Heart left ventricle (tissue), 16 donors: ENCODE results near the gene CFAP97D2. TPM values are rescaled to one million over a fixed set of nuclear protein-coding genes. Genes with fewer than 3 reads are reported as not detected.
"Not testable (repeated sequence)": the region's sequence is repeated elsewhere in the genome, so short reads cannot be mapped to it uniquely, and the experiment has no call there.

ENCODE experiments used
- ATAC-seq, 4 donors: fragments of 200-7000 bp; cut with Tn5 transposase; one replicate each; pipeline ENCODE4 v1.9.1; 2020 to 2022; ENCODE audit warnings: moderate library complexity in 4 of 4, mild to moderate bottlenecking in 3 of 4, moderate number of reproducible peaks in 1 of 4
- DNase-seq, 5 donors: peaks; one replicate each; pipeline ENCODE4 v3.0.0-alpha.2; 2020
- H3K27ac ChIP-seq, 12 donors: fragments of 200-600 bp; sonication (generic) in 4 of 12; one replicate each; pipeline versions ENCODE4 v1.5.0 to v1.8.0; 2016 to 2022; ENCODE audit warnings: mild to moderate bottlenecking in 2 of 12
- H3K27me3 ChIP-seq, 9 donors: fragments of 200-600 bp; sonication (generic) in 2 of 9; one replicate each; pipeline versions ENCODE4 v1.5.1 to v1.8.0; 2016 to 2022; ENCODE audit warnings: mild to moderate bottlenecking in 3 of 9
- H3K36me3 ChIP-seq, 9 donors: fragments of 200-600 bp; sonication (generic) in 2 of 9; one replicate each; pipeline versions ENCODE4 v1.5.0 to v1.8.0; 2018 to 2022; ENCODE audit warnings: mild to moderate bottlenecking in 2 of 9
- H3K4me1 ChIP-seq, 12 donors: fragments of 200-600 bp; sonication (generic) in 4 of 12; one replicate each; pipeline versions ENCODE4 v1.5.0 to v1.8.0; 2016 to 2022; ENCODE audit warnings: mild to moderate bottlenecking in 3 of 12
- H3K4me3 ChIP-seq, 12 donors: fragments of 200-600 bp; sonication (generic) in 4 of 12; one replicate each; pipeline versions ENCODE4 v1.5.0 to v1.8.0; 2017 to 2022; ENCODE audit warnings: mild to moderate bottlenecking in 9 of 12, moderate library complexity in 4 of 12
- H3K9me3 ChIP-seq, 12 donors: fragments of 200-600 bp; sonication (generic) in 4 of 12; one replicate each; pipeline versions ENCODE4 v1.5.0 to v1.8.0; 2016 to 2022; ENCODE audit warnings: mild to moderate bottlenecking in 1 of 12
- POLR2A ChIP-seq, 2 donors: fragments of 450-650 bp; IDR thresholded peaks; one replicate each; pipeline ENCODE4 v1.6.1; 2017; ENCODE audit warnings: antibody characterized with exemption in 2 of 2, mild to moderate bottlenecking in 2 of 2, moderate library complexity in 2 of 2
- WGBS, 4 donors: extraction: QIAGEN DNeasy Blood & Tissue Kit in 2 of 4; methylation state at CpG; one replicate each; pipeline versions ENCODE4 v1.1.5 to v1.1.7; 2013 to 2018; 5-methylcytosine and 5-hydroxymethylcytosine counted together
- intact Hi-C, 10 donors: fragments of 100-400 bp; cut with DNase I; formaldehyde crosslinking; loops; one replicate each; pipeline versions ENCODE4 v1.11.1 to v1.14.2; 2022
- polyA plus RNA-seq, 2 donors: library from polyadenylated mRNA; stranded (reverse); fragments of 200-250 nt; gene quantifications; one replicate each; pipeline ENCODE4 v1.2.3, GENCODE V29; 2013
- total RNA-seq, 9 donors: library from RNA; depleted of rRNA in 2 of 9; stranded (reverse); fragments of >200 nt in 2 of 9; fragmentation: NEBNext Ultra II Directional in 3 of 9; extraction: Animal tissue kit (Norgen Biotek cat#: 25700) in 3 of 9; gene quantifications; one replicate each; pipeline versions ENCODE4 v1.1.0 to v1.2.4, GENCODE V29; 2016 to 2023
- TF ChIP-seq, protein P1 (sequence below), 12 donors: fragments of 200-600 bp; sonication (generic) in 4 of 12; IDR thresholded peaks; one replicate each; pipeline versions ENCODE4 v1.5.0 to v1.8.0; 2018 to 2022; ENCODE audit warnings: antibody characterized with exemption in 12 of 12, mild to moderate bottlenecking in 5 of 12
- donor health status: ischemic (EF 13 %, LVEDD 7.1; RV severe dilation, severe dysfunction).
- donor health status: healthy with polysubstance abuse.
- donor health status: DM: no; HTN: yes; CAD: no.
- donor health status: DM: no; HTN: no; CAD: no.
- donor health status: ischemic (EF 25% LVEDD 6.9; RV normal size, moderate dysfunction).
- donor health status: ischemic (EF 25% LVEDD 5.7; RV mildly dilated, moderate dysfunction).
- donor health status: healthy.
- donor health status: DM: yes; HTN: yes; CAD: no.
- donor health status: ischemic (EF 35%, LVEDD 5.7; RV mildly dilated, moderate dysfunction).
- donor health status: nonischemic (EF 11% LVEDD 7.7; RV severe dilation, severe dysfunction).
- donor health status: DM: yes; HTN: yes; CAD: no.
- donor health status: PGD.
- donor health status: ischemic (EF 29% LVEDD 5.4; RV normal size, mild dysfunction).
- donor health status: nonischemic (EF 23%, LVEDD 6.1; RV moderate dilation, normal function).

CFAP97D2 gene
- total and polyA plus RNA-seq, 11 donors: not detected

DNA sequence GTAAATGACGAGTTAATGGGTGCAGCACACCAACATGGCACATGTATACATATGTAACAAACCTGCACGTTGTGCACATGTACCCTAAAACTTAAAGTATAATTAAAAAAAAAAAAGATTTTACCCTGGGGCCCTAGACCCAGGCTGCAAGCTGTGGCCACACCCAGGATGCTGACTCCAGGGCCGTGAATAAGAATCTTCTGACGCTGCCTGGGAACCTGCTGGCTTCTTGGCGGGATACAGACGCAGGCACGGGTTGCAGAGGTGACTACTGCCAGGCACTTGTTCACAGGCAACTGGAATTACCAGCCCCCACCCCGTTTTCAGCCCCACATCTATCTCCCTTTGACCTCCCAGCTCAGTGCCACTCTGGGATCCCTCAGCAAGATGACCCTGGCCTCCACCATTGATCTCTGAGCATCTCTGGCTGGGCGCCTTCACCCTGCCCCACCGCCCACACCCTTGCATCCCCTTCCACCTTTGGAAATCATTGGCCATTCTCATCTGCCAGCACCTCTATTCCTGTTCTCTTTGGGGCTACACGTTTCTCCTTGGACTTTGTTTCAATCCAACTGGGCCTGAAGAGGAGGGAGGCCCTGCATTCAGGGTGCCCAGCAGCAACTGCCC, 21.1 kb upstream of the CFAP97D2 start:
- intact Hi-C loops: no loop called here
- ATAC-seq (no peak), DNase-seq (no peak)
- H3K4me3 ChIP-seq: no peak overlapping the region
- TF ChIP-seq, protein P1, sequence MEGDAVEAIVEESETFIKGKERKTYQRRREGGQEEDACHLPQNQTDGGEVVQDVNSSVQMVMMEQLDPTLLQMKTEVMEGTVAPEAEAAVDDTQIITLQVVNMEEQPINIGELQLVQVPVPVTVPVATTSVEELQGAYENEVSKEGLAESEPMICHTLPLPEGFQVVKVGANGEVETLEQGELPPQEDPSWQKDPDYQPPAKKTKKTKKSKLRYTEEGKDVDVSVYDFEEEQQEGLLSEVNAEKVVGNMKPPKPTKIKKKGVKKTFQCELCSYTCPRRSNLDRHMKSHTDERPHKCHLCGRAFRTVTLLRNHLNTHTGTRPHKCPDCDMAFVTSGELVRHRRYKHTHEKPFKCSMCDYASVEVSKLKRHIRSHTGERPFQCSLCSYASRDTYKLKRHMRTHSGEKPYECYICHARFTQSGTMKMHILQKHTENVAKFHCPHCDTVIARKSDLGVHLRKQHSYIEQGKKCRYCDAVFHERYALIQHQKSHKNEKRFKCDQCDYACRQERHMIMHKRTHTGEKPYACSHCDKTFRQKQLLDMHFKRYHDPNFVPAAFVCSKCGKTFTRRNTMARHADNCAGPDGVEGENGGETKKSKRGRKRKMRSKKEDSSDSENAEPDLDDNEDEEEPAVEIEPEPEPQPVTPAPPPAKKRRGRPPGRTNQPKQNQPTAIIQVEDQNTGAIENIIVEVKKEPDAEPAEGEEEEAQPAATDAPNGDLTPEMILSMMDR (IDR thresholded peaks at IDR 0.05): no peak
- no peak for TF ChIP-seq POLR2A (IDR thresholded peaks at IDR 0.05)
- no peak overlapping the region for H3K27ac ChIP-seq
- H3K36me3 ChIP-seq: no peaks in the 10 kb centered on the region
- H3K4me1 ChIP-seq: peaks cover 0 to 22% (median 2%) of the 10 kb centered on the region in 12 donors
- no peaks in the 10 kb centered on the region for H3K9me3 ChIP-seq
- H3K27me3 ChIP-seq: peaks cover 0 to 10% (median 0%) of the 10 kb centered on the region in 9 donors
- WGBS, 4 donors: 62 to 80% (median 76%) methylated on average over 10 to 11 of the region's 11 CpGs

DNA sequence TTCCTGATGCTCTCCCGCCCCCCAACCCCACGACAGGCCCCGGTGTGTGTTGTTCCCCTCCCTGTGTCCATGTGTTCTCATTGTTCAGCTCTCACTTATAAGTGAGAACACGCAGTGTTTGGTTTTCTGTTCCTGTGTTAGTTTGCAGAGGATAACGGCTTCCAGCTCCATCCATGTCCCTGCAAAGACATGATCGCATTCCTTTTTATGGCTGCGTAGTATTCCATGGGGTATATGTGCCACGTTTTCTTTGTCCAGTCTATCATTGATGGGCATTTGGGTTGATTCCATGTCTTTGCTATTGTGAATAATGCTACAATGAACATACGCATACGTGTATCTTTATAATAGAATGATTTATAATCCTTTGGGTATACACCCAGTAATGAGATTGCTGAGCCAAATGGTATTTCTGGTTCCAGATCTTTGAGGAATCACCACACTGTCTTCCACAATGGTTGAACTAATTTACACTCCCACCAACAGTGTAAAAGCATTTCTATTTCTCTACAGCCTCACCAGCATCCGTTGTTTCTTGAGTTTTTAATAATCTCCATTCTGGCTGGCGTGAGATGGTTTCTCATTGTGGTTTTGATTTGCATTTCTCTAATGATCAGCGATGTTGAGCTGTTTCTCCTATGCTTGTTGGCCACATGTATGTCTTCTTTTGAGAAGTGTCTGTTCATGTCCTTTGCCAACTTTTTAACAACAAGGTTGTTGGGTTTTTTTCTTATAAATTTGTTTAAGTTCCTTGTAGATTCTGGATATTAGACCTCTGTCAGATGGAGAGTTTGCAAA, 20.0 kb upstream of the CFAP97D2 start:
- DNase-seq, H3K27ac ChIP-seq, H3K9me3 ChIP-seq, intact Hi-C loops, H3K36me3 ChIP-seq, ATAC-seq, H3K4me3 ChIP-seq: not testable (repeated sequence)
- WGBS, 4 donors: 84 to 94% (median 89%) methylated on average over 13 of the region's 13 CpGs
- Histone ChIP-seq H3K27me3 (peaks cover 0 to 17% (median 0%) of the 10 kb centered on the region in 9 donors), H3K4me1 (peaks cover 0 to 23% (median 2%) of the 10 kb centered on the region in 12 donors)

DNA sequence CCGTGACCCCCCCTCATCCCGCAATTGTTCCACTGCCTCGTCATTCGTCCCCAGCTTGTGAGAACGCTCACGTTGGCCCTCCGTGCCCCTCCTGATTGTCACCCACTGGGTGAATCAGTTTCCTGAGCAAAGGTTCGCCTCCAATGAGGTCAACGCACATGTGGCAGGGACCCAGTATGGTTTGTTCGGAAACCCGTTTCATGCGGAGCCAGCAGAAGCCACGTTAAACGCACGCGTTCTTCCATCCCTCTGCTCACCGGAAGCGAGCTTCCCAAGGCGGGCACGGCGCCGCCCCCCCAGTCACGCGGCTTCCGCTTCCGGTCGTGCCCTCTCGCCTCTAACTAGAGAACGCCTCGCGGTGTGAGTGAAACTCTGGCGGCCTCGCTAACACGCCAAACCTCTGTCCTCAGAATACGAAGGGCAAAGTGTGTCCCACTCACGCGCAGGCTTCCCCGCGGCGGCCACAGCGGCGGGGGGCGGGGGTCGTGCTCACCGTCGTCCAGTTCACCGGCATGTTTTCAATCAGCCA, 18.0 kb upstream of the CFAP97D2 start:
- WGBS, 4 donors: 90 to 95% (median 92%) methylated on average over 44 to 47 of the region's 47 CpGs
- H3K4me1 ChIP-seq: peaks cover 0 to 27% (median 4%) of the 10 kb centered on the region in 12 donors
- ATAC-seq: no peak
- H3K36me3 ChIP-seq: no peaks in the 10 kb centered on the region
- no peaks in the 10 kb centered on the region for H3K9me3 ChIP-seq
- no peak overlapping the region for H3K4me3 ChIP-seq
- H3K27me3 ChIP-seq: peaks cover 0 to 19% (median 0%) of the 10 kb centered on the region in 9 donors
- TF ChIP-seq, protein P1 (IDR thresholded peaks at IDR 0.05): no peak
- no peak for TF ChIP-seq POLR2A (IDR thresholded peaks at IDR 0.05)
- peak overlapping the region in 1 of 12 donors; percentile 63 for H3K27ac ChIP-seq
- intact Hi-C loops: no loop called here
- no peak for DNase-seq

DNA sequence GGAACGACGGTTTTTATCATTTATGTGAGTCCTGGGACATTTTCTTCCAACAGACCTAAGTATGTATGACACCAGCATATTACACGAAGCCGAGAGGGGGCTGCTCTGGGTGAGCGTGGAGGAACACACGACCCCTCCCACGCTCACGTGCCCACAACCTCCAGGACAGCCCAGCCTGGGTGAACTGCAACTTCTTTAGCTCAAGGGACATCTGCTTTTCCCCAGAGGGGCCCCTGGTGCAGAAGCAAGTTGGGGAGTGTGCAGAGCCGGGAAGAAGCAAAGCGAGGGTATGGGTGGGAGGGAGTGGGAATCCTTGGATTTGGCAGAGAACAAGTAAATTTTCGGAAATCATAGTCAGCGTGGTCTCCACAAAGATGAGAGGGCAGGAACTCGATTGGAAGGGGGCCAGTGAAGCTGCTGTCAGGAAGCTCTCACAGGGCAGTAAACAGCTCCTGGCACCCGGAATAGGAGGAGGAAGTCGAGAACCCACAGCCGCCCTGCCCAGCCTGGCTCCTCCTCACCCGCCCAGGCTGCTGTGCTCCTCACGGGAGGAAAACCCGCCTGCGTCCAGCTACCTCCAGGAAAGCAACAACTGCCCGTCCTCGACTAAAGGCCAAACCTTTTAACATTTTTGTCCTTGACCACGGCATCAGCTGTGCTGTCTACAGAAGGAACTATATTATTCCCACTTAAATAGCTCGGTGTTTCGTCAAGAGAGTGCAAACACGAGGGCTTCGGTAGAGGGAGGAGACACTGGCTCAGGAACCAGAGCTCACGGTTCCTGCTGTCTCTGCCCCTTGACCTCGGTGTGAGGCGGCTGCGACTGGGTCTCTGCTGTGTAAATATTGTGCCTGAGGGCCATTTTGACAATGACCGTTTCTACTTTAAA, 17.2 kb upstream of the CFAP97D2 start:
- 37 to 54% (median 41%) methylated on average over 29 to 32 of the region's 32 CpGs for WGBS, 4 donors
- peak in 4 of 5 donors; percentile 44 to 63 (median 56) for DNase-seq
- no peaks in the 10 kb centered on the region for H3K9me3 ChIP-seq
- peak overlapping the region in 2 of 12 donors; percentile 9 to 23 for H3K4me3 ChIP-seq
- H3K4me1 ChIP-seq: peaks cover 0 to 31% (median 6%) of the 10 kb centered on the region in 12 donors
- intact Hi-C loops: no loop called here
- H3K27me3 ChIP-seq: peaks cover 0 to 19% (median 0%) of the 10 kb centered on the region in 9 donors
- H3K27ac ChIP-seq: peak overlapping the region in 1 of 12 donors; percentile 63
- TF ChIP-seq POLR2A (IDR thresholded peaks at IDR 0.05): no peak
- TF ChIP-seq, protein P1 (IDR thresholded peaks at IDR 0.05): no peak
- H3K36me3 ChIP-seq: no peaks in the 10 kb centered on the region
- ATAC-seq: peak in 3 of 4 donors; percentile 52 to 72 (median 57)
